Tongue (tissue), 2 donors: Measurements from ENCODE around the gene FAM110D. TPM values are rescaled to one million over a fixed set of nuclear protein-coding genes. Genes with fewer than 3 reads are reported as not detected.
A peak's percentile ranks its signal among the peaks of the same experiment; 100 is the strongest.

ENCODE experiments used
- DNase-seq: peaks from one replicate; pipeline ENCODE4 v3.0.0-alpha.2; 2015
- total RNA-seq: library from RNA; depleted of rRNA; stranded (reverse); fragments of >200 nt; gene quantifications from one replicate; pipeline ENCODE4 v1.2.3, GENCODE V29; 2014

FAM110D gene
- total RNA-seq, 1 donor from 2014 or later, result 1.5 TPM

DNA sequence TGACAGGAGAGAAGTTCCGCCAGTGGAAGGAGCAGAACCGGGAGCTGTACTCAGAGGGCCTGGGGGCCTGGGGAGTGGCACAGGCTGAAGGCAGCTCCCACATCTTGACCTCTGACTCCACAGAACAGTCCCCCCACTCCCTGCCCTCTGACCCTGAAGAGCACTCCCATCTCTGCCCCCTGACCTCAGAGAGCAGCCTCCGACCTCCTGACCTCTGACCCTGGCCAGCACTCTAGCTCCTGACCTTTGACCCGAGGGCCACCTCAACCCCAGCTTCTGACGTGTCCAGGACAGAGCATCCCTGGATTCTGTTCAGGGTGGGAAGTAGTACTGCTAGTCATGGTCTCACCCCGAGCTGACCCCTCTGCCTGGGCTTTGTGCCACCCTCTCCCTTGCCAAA, 30.5 kb downstream of the FAM110D start:
- DNase-seq, result no peak

DNA sequence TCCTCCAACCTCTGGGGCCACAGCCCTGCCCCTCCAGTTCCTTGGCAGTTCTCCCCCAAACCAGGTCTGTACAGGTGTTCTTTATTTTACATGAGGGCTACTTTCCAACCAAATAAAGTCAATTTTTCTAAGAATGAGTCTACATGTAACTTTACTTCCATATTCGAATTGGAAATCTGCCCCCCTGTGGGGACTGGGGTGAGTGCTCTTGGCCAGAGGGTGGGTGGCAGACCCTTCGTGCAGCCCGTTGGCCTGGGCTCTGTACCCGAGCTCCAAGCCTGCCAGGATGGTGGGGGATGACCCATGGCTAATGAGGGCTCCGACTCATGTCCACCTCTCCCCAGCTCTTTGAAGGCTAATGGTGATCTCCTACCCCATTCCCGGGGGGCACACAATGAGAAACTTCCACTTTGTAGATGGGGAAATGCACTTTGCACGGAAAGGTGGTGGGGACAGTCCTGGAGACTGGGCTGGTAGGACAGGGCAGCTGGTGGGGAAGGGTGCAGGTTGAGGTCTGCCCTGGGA, 30.9 kb downstream of the FAM110D start:
- no peak for DNase-seq

DNA sequence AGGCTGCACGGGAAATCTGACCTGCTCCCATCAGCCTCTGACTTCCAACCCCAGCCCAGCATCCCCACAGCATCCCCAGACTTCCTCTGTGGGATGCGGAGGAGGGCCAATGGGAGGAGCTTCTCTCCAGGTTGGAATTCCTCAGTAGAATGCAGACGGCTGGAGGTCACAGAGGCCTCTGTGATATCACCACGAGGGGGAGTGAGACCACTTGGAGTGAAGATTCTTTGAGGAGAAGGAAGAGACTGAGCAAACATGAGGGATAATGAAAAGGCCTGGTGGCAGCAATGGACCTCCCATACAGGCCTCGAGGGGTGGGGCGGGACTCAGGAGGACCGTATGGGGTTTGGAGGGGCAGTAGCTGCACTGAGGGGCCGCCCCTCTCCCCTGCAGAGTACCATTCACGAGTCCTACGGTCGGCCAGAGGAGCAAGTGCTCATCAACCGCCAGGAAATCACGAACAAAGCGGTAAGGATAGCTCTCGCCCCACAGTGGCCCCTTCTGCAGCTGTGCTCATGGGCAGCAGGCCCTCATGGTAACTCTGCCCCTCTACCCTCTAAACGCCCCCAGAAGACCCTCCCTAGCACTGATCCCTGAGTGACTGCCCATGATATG, 31.6 kb downstream of the FAM110D start, which contains the start of gene CATSPER4:
CATSPER4 (plus strand) TSS at position 230 of the 615 bp plus-strand sequence; CDS start at position 256, 26 bp downstream.
- DNase-seq, result peak; percentile 46

DNA sequence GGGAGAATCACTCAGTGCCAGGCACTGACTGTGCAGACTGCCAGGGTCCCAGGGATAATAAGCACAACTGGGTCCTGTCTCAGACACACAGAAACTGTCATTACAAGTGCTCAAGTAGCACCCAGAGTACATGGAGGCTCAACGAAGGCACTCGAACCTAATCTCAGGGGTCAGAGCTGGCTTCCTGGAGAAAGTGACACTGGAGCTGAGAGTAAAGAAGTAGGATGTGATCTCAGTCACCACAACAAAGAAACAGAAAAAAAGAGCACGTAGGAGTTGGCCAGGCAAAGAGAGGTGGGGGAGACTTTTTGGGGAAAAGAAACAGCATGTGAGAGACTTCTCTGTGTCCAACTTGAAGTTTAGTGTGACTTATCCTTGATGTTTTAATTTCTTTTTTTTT, 32.9 kb downstream of the FAM110D start:
- no peak for DNase-seq

DNA sequence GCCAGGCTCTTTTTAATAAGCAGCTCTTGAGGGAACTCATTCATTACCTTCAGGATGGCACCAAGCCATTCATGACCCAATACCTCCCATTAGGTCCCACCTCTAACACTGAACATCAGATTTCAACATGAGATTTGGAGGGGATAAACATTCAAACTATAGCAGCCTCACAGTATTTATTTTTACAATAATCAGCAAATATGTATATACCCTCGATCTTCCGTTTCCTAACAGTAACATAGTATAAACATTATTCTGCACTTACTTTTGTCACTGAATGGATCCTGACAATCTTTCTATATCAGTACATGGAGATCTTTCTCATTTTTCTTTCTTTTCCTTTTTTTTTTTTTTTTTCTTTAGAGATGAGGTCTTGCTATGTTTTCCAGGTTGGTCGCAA, 36.9 kb downstream of the FAM110D start:
- no peak for DNase-seq

DNA sequence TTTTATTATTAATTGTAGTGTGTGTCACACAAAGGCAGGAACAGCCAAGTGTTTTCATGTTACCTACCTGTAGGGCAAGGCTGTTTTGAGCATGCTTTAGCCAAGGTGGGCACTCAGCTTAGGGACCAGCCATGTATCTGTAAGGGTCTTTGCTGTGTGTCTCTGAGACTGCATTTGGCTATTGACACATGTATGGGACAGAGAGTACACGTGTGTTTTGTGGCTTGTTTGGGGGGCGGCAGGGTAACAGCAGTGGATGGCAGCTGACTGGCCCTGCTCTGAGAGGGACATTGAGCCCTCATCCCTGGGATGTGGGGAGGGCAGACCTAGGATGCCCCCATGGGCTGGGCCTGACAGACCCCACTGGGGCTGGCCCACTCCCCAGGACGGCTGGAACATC, 38.4 kb downstream of the FAM110D start:
- no peak for DNase-seq

DNA sequence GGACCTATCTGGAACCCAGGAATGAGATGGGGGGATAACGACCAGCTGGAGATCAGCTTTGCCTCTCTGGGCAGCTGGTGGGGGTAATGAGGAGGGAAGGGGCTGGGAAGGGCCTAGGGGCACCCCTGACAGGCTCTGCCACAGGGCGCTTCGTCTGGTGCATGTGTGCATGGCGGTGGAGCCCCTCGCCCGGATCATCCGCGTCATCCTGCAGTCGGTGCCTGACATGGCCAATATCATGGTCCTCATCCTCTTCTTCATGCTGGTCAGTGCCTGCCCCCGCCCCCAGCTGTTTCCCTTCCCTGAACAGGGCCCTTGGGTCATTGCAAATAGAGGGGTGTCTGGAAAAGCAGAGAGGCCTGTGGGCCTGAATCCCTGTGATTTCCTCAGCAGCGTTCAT, 38.9 kb downstream of the FAM110D start:
- no peak for DNase-seq

DNA sequence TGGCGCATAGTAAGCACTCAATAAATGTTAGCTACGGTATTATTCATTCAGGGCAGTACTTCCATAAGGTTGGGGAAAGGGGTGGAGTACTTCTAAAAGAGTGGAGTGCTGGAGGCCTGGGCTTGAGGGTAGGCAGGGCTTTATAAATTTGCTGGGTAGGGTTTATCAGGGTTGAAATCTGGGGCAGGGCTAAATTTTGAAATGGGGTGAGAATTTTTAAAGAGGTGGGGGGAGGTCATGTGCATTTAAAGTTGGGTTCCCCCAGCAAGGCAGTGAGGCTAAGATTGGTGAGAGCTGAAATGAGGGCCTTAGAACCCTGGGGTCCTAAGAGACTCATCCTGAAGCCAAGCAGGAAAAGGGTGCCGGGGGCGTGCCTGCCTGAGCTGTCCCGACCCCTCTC, 41.5 kb downstream of the FAM110D start:
- DNase-seq, result no peak

DNA sequence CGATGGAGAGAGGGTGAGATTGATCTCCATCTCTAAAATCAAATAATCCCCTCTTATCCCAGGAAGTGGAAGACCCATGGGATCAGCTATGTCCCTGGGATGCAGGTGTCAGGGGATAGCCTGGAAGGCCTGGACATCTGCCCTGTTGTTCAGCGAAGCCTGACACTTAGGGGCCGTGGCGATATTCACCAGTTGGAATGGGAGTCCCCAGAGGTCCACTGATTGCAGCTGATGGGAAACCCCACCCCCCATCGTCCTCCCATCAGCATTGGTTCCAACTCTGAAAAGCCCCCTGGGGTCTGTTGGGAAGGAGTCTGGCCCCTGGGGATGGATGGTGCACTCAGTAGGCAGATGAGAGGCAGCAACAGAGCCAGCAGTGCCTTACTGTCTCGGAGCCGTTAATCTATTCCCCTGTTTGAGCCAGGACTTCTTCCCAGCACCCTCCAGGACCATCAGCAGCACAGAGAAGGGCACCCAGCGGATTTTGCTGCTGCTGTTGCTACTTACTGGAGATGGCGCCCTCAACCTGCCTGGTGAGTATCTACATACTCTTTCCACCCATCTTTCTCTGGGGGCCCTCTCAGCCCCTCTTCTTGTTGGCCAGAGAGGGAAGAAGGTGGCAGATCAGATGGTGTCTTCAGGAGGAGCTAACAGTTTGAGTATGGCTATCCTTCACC, 44.9 kb downstream of the FAM110D start:
- no peak for DNase-seq

DNA sequence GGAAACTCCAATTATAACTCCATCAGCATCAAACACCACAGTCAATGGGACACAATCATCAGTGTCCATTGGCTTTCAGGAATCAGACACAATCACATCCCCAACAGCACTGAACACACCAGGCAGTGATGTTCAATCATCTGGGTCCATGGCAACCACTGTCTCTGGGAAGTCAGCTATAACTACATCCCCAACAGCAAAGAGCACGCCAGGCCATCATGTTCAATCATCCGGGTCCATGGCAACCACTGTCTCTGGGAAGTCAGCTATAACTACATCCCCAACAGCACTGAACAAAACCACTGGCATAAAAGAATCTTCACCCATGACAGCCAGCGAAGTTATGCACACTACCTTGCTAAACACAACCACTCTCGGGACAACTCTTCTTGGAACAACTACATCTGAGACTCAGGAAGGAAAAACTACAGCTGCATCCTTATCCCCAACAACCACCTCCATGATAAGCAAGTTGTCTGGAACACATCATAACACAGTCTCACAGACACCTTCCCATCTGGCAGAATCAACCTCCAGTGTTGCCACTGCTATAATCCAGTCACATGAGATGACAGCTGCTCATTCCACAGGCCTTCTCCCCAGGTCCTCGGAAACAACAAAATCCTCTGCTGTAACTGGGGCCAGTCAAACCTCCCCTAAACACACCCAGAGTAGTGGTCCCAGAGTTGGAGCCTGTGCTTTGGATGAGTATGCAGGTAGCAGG, 51.4 kb downstream of the FAM110D start:
- DNase-seq, result no peak

DNA sequence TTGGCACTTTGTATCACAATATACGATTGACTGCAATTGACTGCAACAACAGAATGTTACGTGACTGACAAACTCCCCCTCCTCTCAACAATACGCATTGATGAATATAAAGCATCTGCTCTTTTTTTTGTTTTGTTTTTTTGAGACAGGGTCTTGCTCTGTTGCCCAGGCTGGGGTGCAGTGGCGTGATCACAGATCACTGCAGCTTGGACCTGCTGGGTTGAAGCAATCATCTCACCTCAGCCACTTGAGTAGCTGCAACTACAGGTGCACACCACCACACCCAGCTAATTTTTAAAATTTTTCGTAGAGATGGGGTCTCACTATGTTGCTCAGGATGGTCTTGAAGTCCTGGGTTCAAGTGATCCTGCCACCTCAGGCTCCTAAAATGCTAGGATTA, 53.8 kb downstream of the FAM110D start:
- no peak for DNase-seq

DNA sequence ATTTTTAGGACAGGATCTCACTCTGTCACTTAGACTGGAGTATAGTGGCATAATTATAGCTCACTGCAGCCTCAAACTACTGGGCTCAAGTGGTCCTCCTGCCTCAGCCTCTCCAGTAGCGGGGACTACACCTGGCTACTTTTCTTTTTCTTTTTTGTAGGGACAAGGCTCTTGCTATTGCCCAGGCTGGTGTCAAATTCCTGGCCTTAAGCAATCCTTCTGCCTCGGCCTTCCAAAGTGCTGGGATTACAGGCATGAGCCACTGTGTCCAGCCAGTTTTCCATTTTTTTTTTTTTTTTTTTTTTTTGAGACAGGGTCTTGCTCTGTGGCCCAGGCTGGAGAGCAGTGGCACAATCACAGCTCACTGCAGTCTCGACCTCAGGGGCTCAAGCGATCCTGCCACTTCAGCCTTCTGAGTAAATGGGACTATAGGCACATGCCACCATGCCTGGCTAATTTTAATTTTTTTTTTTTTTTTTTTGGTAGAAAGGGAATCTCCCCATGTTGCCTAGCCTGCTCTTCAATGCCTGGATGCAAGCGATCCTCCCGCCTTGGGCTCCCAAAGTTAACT, 54.5 kb downstream of the FAM110D start:
- DNase-seq, result no peak

Other genes with a start within 250 kb of the FAM110D start
- 20.2 TPM for gene PAFAH2, start 161.0 kb upstream of the FAM110D start, total RNA-seq
- gene EXTL1, start 137.3 kb upstream of the FAM110D start, total RNA-seq, result 5.4 TPM
- 1.2 TPM for gene SLC30A2, start 113.0 kb upstream of the FAM110D start, total RNA-seq
- gene TRIM63, start 91.4 kb upstream of the FAM110D start, total RNA-seq, result 64.5 TPM
- 11.7 TPM for gene PDIK1L, start 47.3 kb upstream of the FAM110D start, total RNA-seq
- gene C1orf232, start 9.9 kb downstream of the FAM110D start, total RNA-seq, result not detected
- 15.8 TPM for gene ZNF593, start 10.8 kb downstream of the FAM110D start, total RNA-seq
- gene ZNF593OS, start 12.8 kb downstream of the FAM110D start, total RNA-seq, result not detected
- 13.0 TPM for gene CNKSR1, start 18.4 kb downstream of the FAM110D start, total RNA-seq
- gene CATSPER4, start 31.5 kb downstream of the FAM110D start, total RNA-seq, result not detected
- gene CEP85, start 75.1 kb downstream of the FAM110D start, total RNA-seq, result 107 TPM
- gene SH3BGRL3, start 121.0 kb downstream of the FAM110D start, total RNA-seq, result 7.7 TPM
- 7.8 TPM for gene UBXN11, start 147.6 kb downstream of the FAM110D start, total RNA-seq
- not detected for gene CD52, start 158.9 kb downstream of the FAM110D start, total RNA-seq
- 13.7 TPM for gene CRYBG2, start 195.1 kb downstream of the FAM110D start, total RNA-seq
- not detected for gene ZNF683, start 213.7 kb downstream of the FAM110D start, total RNA-seq